HepG2 (cell line): ENCODE data around the gene DNAJA3. TPM values are rescaled to one million over a fixed set of nuclear protein-coding genes. Genes with fewer than 3 reads are reported as not detected.

Source experiments
- ARHGAP35 ChIP-seq: sonication (generic); formaldehyde crosslinking; IDR thresholded peaks from 2 replicates; pipeline ENCODE4 v1.9.0; 2022; ENCODE audit warnings: mild to moderate bottlenecking, inconsistent platforms, moderate library complexity, missing genetic modification reagents, borderline replicate concordance
- ATF5 ChIP-seq: sonication (generic); formaldehyde crosslinking; IDR thresholded peaks from 2 replicates; pipeline ENCODE4 v1.4.0; 2020; ENCODE audit warnings: mild to moderate bottlenecking, low read depth, missing genetic modification reagents
- CBX1 ChIP-seq: IDR thresholded peaks from one replicate; pipeline ENCODE4 v1.6.1; 2016; ENCODE audit warnings: antibody characterized with exemption, low read depth
- CBX5 ChIP-seq: sonication (generic); formaldehyde crosslinking; IDR thresholded peaks from 2 replicates; pipeline ENCODE4 v1.4.0; 2020; ENCODE audit warnings: missing genetic modification reagents, borderline replicate concordance
- GATA4 ChIP-seq: sonication (generic); IDR thresholded peaks from 2 replicates; pipeline ENCODE4 v1.6.1; 2016; ENCODE audit warnings: antibody characterized with exemption, low read depth, borderline replicate concordance
- GRHL1 ChIP-seq: sonication (generic); formaldehyde crosslinking; conservative IDR thresholded peaks from 2 replicates; pipeline ENCODE4 v1.8.0; 2022; ENCODE audit warnings: missing genetic modification reagents
- KLF6 ChIP-seq: IDR thresholded peaks from 2 replicates; pipeline ENCODE4 v1.8.0; 2016; ENCODE audit warnings: missing biosample characterization, missing genetic modification reagents
- NBN ChIP-seq: fragments of 450-650 bp; conservative IDR thresholded peaks from 2 replicates; pipeline ENCODE4 v1.6.1; 2017
- NFYC ChIP-seq: IDR thresholded peaks from 2 replicates; pipeline ENCODE4 v1.6.1; 2016; ENCODE audit warnings: missing genetic modification reagents, missing compliant biosample characterization
- NR2F6 ChIP-seq, 2 experiments: IDR thresholded peaks; 2 replicates each; pipeline ENCODE4 v1.6.1; 2016; ENCODE audit warnings: antibody characterized with exemption in 1 of 2, mild to moderate bottlenecking in 1 of 2
- POLR2AphosphoS5 ChIP-seq: IDR thresholded peaks from 2 replicates; pipeline ENCODE4 v1.6.1; 2012; ENCODE audit warnings: low read depth, low read length
- RBAK ChIP-seq: sonication (generic); formaldehyde crosslinking; IDR thresholded peaks from 2 replicates; pipeline ENCODE4 v1.5.1; 2020; ENCODE audit warnings: mild to moderate bottlenecking, missing genetic modification reagents
- REST ChIP-seq, 2 experiments: IDR thresholded peaks; 2 replicates each; pipeline ENCODE4 v1.6.1; 2011 to 2012; ENCODE audit warnings: low read length in 2 of 2, borderline replicate concordance in 1 of 2, low read depth in 1 of 2, mild to moderate bottlenecking in 1 of 2, moderate library complexity in 1 of 2
- RFX1 ChIP-seq: fragments of 450-650 bp; IDR thresholded peaks from 2 replicates; pipeline ENCODE4 v1.6.1; 2017
- SALL2 ChIP-seq: sonication (generic); formaldehyde crosslinking; IDR thresholded peaks from 2 replicates; pipeline ENCODE4 v1.8.1; 2023; ENCODE audit warnings: mild to moderate bottlenecking, missing genetic modification reagents, inconsistent platforms
- SIX4 ChIP-seq: sonication (generic); formaldehyde crosslinking; IDR thresholded peaks from 2 replicates; pipeline ENCODE4 v1.4.0; 2020; ENCODE audit warnings: missing genetic modification reagents
- ZBTB37 ChIP-seq: sonication (generic); formaldehyde crosslinking; IDR thresholded peaks from 2 replicates; pipeline ENCODE4 v1.4.0; 2020; ENCODE audit warnings: mild to moderate bottlenecking, missing genetic modification reagents
- ZFP36L2 ChIP-seq: sonication (generic); formaldehyde crosslinking; IDR thresholded peaks from 2 replicates; pipeline ENCODE4 v1.4.0; 2020; ENCODE audit warnings: missing genetic modification reagents
- ZNF709 ChIP-seq: sonication (generic); formaldehyde crosslinking; IDR thresholded peaks from 2 replicates; pipeline ENCODE4 v1.5.0; 2020; ENCODE audit warnings: mild to moderate bottlenecking, missing genetic modification reagents
- ZNF761 ChIP-seq: sonication (generic); formaldehyde crosslinking; conservative IDR thresholded peaks from 2 replicates; pipeline ENCODE4 v1.4.0; 2020; ENCODE audit warnings: mild to moderate bottlenecking, missing genetic modification reagents
- ZNF878 ChIP-seq: sonication (generic); formaldehyde crosslinking; IDR thresholded peaks from 2 replicates; pipeline ENCODE4 v1.8.1; 2023; ENCODE audit warnings: mild to moderate bottlenecking, missing genetic modification reagents, moderate library complexity
- ZNF891 ChIP-seq: sonication (generic); formaldehyde crosslinking; IDR thresholded peaks from 2 replicates; pipeline ENCODE4 v1.5.0; 2020; ENCODE audit warnings: mild to moderate bottlenecking, missing genetic modification reagents
- polyA plus RNA-seq, 8 experiments: library from polyadenylated mRNA; depleted of rRNA in 3 of 8; stranded (reverse) in 7 of 8; unstranded in 1 of 8; fragments of >200 nt; fragmentation: Illumina TruSeq in 4 of 8; extraction: Trizol in 4 of 8; gene quantifications; 2 replicates each; pipeline versions ENCODE4 v1.2.1 to v1.2.3, GENCODE V29; 2011 to 2016; ENCODE audit warnings: low read depth in 4 of 8, missing spikeins in 1 of 8, mixed read lengths in 1 of 8; ENCODE audit not compliant: insufficient read depth in 1 of 8
- total RNA-seq, 5 experiments: library from RNA; depleted of rRNA; stranded (reverse); fragments of >200 nt; fragmentation: Illumina TruSeq; extraction: Trizol; gene quantifications; 2 replicates each; pipeline ENCODE4 v1.2.3, GENCODE V29; 2016; ENCODE audit warnings: low read depth in 1 of 5

The DNAJA3 gene
- total and polyA plus RNA-seq, 2 of the 13 experiments (the other 11 are each of a cell fraction or from before 2014, with no cell fraction given): 77.0 to 83.3 TPM

- peak; percentile 27; the same call in 1 of the 2 replicates for TF ChIP-seq SIX4 (CRISPR knock-in tag)
- TF ChIP-seq SALL2 (CRISPR knock-in tag): no peak
- 0 out of 2 replicates have a peak, but pooled peaks have one; percentile 70 for TF ChIP-seq ZNF761 (CRISPR knock-in tag)
- no peak for TF ChIP-seq RFX1
- no peak for TF ChIP-seq GRHL1 (CRISPR knock-in tag)
- TF ChIP-seq ZNF878: peak; percentile 71; the same call in 1 of the 2 replicates
- peak; percentile 96 for TF ChIP-seq ZNF891 (CRISPR knock-in tag)
- TF ChIP-seq REST (IDR thresholded peaks at IDR 0.05; ENCODE audit: borderline replicate concordance in 1 of 2, low read depth in 1 of 2, low read length in 2 of 2): peak in 1 of 2 experiments; percentile 35; a peak in 1 of 4 replicates
- TF ChIP-seq GATA4: 0 out of 2 replicates have a peak, but pooled peaks have one; percentile 48
- no peak for TF ChIP-seq NR2F6 (IDR thresholded peaks at IDR 0.05)
- TF ChIP-seq NR2F6 (CRISPR knock-in tag; IDR thresholded peaks at IDR 0.05): peak; percentile 35; the same call in 1 of the 2 replicates
- peak; percentile 47; the same call in 1 of the 2 replicates for TF ChIP-seq ARHGAP35
- TF ChIP-seq ZFP36L2 (CRISPR knock-in tag): no peak
- no peak for TF ChIP-seq ZBTB37 (CRISPR knock-in tag)
- 0 out of 2 replicates have a peak, but pooled peaks have one; percentile 52 for TF ChIP-seq ZNF709 (CRISPR knock-in tag)
- TF ChIP-seq CBX5: peak; percentile 74; the same call in 1 of the 2 replicates
- TF ChIP-seq NBN: no peak
- TF ChIP-seq KLF6: peak; percentile 86; the same call in 1 of the 2 replicates
- TF ChIP-seq RBAK (CRISPR knock-in tag): no peak
- peak; percentile 52 for TF ChIP-seq CBX1
- TF ChIP-seq POLR2AphosphoS5: peak; percentile 93
- peak; percentile 65; the same call in 1 of the 2 replicates for TF ChIP-seq ATF5
- TF ChIP-seq NFYC (CRISPR knock-in tag): peak; percentile 48; the same call in 1 of the 2 replicates
Measured at GRCh38 chr16:4475880-4476788, 50.5 kb downstream of the DNAJA3 start, which contains the start of gene HMOX2 (continued).
